SK-N-MC (cell line): ENCODE measurements around the gene RGS3.

Source experiments
- EZH2 ChIP-seq: fragments of 200-600 bp; sonication (generic); IDR thresholded peaks from one replicate; pipeline ENCODE4 v1.6.1; 2017; ENCODE audit warnings: antibody characterized with exemption
- POLR2AphosphoS5 ChIP-seq: IDR thresholded peaks from 2 replicates; pipeline ENCODE4 v1.6.1; 2012; ENCODE audit warnings: mild to moderate bottlenecking, low read depth, low read length, borderline replicate concordance

DNA sequence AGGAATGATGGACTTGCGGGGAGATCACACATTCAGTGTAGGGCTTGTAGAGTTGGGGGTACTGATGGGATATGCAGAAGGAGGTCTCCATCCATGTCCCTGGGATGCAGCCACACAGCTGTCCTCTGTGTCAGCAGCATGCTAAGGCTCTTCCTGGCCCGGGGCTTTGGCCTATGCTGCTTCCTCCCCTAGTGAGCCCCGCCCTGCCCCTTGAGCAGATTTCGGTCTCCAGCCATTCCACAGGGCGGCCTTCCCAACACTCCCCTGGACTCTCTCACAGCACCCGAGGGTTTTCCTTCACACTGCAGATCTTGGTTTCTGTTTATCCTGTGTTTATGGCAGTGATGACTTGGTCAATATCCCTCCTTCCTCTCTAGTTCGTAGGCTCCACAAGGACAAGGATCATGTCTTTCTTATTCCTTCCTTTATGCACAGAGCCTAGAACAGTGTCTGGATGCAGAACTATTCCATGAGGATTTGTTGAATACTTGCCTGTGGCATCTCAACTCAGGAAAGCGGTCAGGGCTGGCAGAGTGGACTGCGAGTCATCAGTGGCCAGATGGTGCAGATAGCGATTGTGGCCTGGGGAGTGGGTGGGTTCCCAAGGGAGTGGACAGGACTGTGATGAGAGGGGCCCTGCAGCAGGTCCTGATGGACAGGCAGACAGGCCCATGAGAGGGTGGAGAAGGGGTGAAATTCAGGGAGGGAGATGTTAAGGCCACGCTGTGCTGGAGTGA, 114.2 kb downstream of the RGS3 start:
- TF ChIP-seq POLR2AphosphoS5: no peak
- TF ChIP-seq EZH2: no peak
